SU-DHL-6 (cell line): Measurements from ENCODE around the gene RHBG.

Experiments used
- CTCF ChIP-seq: fragments of 200-600 bp; sonication (generic); IDR thresholded peaks from one replicate; pipeline ENCODE4 v1.5.1; 2017; ENCODE audit warnings: antibody characterized with exemption, mild to moderate bottlenecking, low read length, moderate library complexity; ENCODE audit not compliant: insufficient read depth, poor library complexity, severe bottlenecking
- EZH2phosphoT487 ChIP-seq: fragments of 200-600 bp; sonication (generic), shearing (Covaris generic); conservative IDR thresholded peaks from 2 replicates; pipeline ENCODE4 v1.6.1; 2018; ENCODE audit warnings: mild to moderate bottlenecking, antibody characterized with exemption, low read length, moderate library complexity, mixed read lengths

GRCh38 chr1:156412653-156413321, 43.8 kb downstream of the RHBG start:
- TF ChIP-seq EZH2phosphoT487 (no peak), CTCF (no peak)
